HCT116 (cell line): ENCODE results near the gene TBCD. TPM values are rescaled to one million over a fixed set of nuclear protein-coding genes. Genes with fewer than 3 reads are reported as not detected.

Experiments
- ATAC-seq: fragments of 200-7000 bp; cut with Tn5 transposase; 2 replicates; pipeline ENCODE4 v1.9.1; 2020; ENCODE audit warnings: mild to moderate bottlenecking, moderate library complexity
- BruUV-seq: library from RNA; stranded (reverse); fragments of 400-500 nt; replicated peaks from 2 replicates; lab custom pipeline; 2021; lab: Mats Ljungman, UMichigan
- CTCF ChIA-PET: fragments of 300-600 bp; sonication (Branson Sonifier 250); formaldehyde crosslinking; loops from one replicate; lab custom pipeline; 2021; ENCODE audit warnings: antibody characterized with exemption; lab: Charles Lee
- POLR2A ChIA-PET: fragments of 300-600, 350-600 bp; sonication (Branson Sonifier 250); formaldehyde crosslinking; loops from one replicate; lab custom pipeline; 2021; ENCODE audit warnings: antibody characterized with exemption; lab: Charles Lee
- RAD21 ChIA-PET, 2 experiments: fragments of 300-600 bp; sonication (Branson Sonifier 250); formaldehyde crosslinking; loops; one replicate each; lab custom pipeline; 2023; ENCODE audit warnings: low total read pairs in 2 of 2; ENCODE audit not compliant: uncharacterized antibody in 2 of 2, unreplicated experiment in 2 of 2, low non-redundant PET in 1 of 2; lab: Charles Lee
- DNase-seq: peaks from one replicate; pipeline ENCODE4 v3.0.0-alpha.2; 2010; ENCODE audit warnings: low read depth, low spot score
- H2AFZ ChIP-seq: fragments of 200-600 bp; shearing (Covaris generic), sonication (generic); 2 replicates; pipeline ENCODE4 v1.6.1; 2017; ENCODE audit warnings: low read depth, mixed run types, mixed read lengths, antibody characterized with exemption, low read length; ENCODE audit not compliant: poor library complexity, severe bottlenecking
- H3K27ac ChIP-seq: 2 replicates; pipeline ENCODE4 v1.5.1; 2012; ENCODE audit warnings: low read depth, low read length
- H3K27me3 ChIP-seq: fragments of 200-600 bp; sonication (generic); 2 replicates; pipeline ENCODE4 v1.6.1; 2016; ENCODE audit warnings: mixed run types, low read length, mixed read lengths; ENCODE audit not compliant: insufficient read depth
- H3K36me3 ChIP-seq, 2 experiments: fragments of 200-500 bp in 1 of 2; fragments of 200-600 bp in 1 of 2; sonication (Bioruptor generic) in 1 of 2; sonication (generic) in 1 of 2; 2 replicates each; pipeline versions ENCODE4 v1.5.1 to v1.6.1; 2014 to 2016; ENCODE audit warnings: low read length in 2 of 2, inconsistent platforms in 1 of 2, mixed read lengths in 1 of 2, mixed run types in 1 of 2; ENCODE audit not compliant: insufficient read depth in 2 of 2, control insufficient read depth in 1 of 2
- H3K4me1 ChIP-seq, 2 experiments: fragments of 200-600 bp in 1 of 2; sonication (generic) in 1 of 2; 2 replicates each; pipeline versions ENCODE4 v1.5.1 to v1.6.1; 2012 to 2017; ENCODE audit warnings: low read length in 2 of 2, inconsistent platforms in 1 of 2, mild to moderate bottlenecking in 1 of 2, mixed read lengths in 1 of 2, mixed run types in 1 of 2, moderate library complexity in 1 of 2; ENCODE audit not compliant: insufficient read depth in 2 of 2, control insufficient read depth in 1 of 2
- H3K4me2 ChIP-seq: fragments of 200-600 bp; sonication (generic); 2 replicates; pipeline ENCODE4 v1.6.1; 2017; ENCODE audit warnings: mixed run types, low read length, mixed read lengths
- H3K4me3 ChIP-seq, 2 experiments: fragments of 200-600 bp in 1 of 2; sonication (generic) in 1 of 2; replicated peaks in 1 of 2; 2 replicates each; pipeline ENCODE4 v1.5.1; 2011 to 2016; ENCODE audit warnings: low read length in 2 of 2, control low read depth in 1 of 2, low read depth in 1 of 2, mild to moderate bottlenecking in 1 of 2, mixed read lengths in 1 of 2, mixed run types in 1 of 2
- H3K79me2 ChIP-seq: fragments of 200-600 bp; sonication (generic); 2 replicates; pipeline ENCODE4 v1.6.1; 2017; ENCODE audit warnings: mild to moderate bottlenecking, mixed run types, low read length, moderate library complexity, mixed read lengths; ENCODE audit not compliant: insufficient read depth
- H3K9ac ChIP-seq: fragments of 200-600 bp; sonication (generic); 2 replicates; pipeline ENCODE4 v1.6.1; 2016; ENCODE audit warnings: low read length, mixed read lengths
- H3K9me2 ChIP-seq: fragments of 200-600 bp; sonication (generic), shearing (Covaris generic); 2 replicates; pipeline ENCODE4 v1.6.1; 2017; ENCODE audit warnings: mixed run types, mild to moderate bottlenecking, moderate library complexity; ENCODE audit not compliant: insufficient read depth
- H3K9me3 ChIP-seq, 2 experiments: fragments of 200-500 bp in 1 of 2; fragments of 200-600 bp in 1 of 2; sonication (Bioruptor generic) in 1 of 2; sonication (generic) in 1 of 2; 2 replicates each; pipeline ENCODE4 v1.6.1; 2014 to 2017; ENCODE audit warnings: low read length in 2 of 2, mixed read lengths in 2 of 2, inconsistent platforms in 1 of 2, low read depth in 1 of 2, mild to moderate bottlenecking in 1 of 2, mixed run types in 1 of 2, moderate library complexity in 1 of 2; ENCODE audit not compliant: control insufficient read depth in 1 of 2, insufficient read depth in 1 of 2
- H4K20me1 ChIP-seq: fragments of 200-600 bp; sonication (generic), shearing (Covaris generic); 2 replicates; pipeline ENCODE4 v1.6.1; 2017; ENCODE audit warnings: mixed run types, mild to moderate bottlenecking, moderate library complexity; ENCODE audit not compliant: insufficient read depth
- CBX3 ChIP-seq: IDR thresholded peaks from 2 replicates; pipeline ENCODE4 v1.6.1; 2012; ENCODE audit warnings: low read depth
- CEBPB ChIP-seq: IDR thresholded peaks from 2 replicates; pipeline ENCODE4 v1.6.1; 2012; ENCODE audit warnings: low read depth
- EGR1 ChIP-seq: IDR thresholded peaks from 2 replicates; pipeline ENCODE4 v1.6.1; 2012; ENCODE audit warnings: low read depth
- EZH2 ChIP-seq: fragments of 200-600 bp; sonication (generic); IDR thresholded peaks from 2 replicates; pipeline ENCODE4 v1.6.1; 2017; ENCODE audit warnings: antibody characterized with exemption, mixed run types
- EZH2phosphoT487 ChIP-seq: fragments of 200-600 bp; IDR thresholded peaks from 2 replicates; pipeline ENCODE4 v1.6.1; 2018; ENCODE audit warnings: antibody characterized with exemption, borderline replicate concordance
- FOSL1 ChIP-seq: IDR thresholded peaks from 2 replicates; pipeline ENCODE4 v1.6.1; 2012; ENCODE audit warnings: low read depth
- JUND ChIP-seq: IDR thresholded peaks from 2 replicates; pipeline ENCODE4 v1.6.1; 2012
- POLR2A ChIP-seq: IDR thresholded peaks from 2 replicates; pipeline ENCODE4 v1.7.0; 2011; ENCODE audit warnings: borderline replicate concordance; ENCODE audit not compliant: insufficient read depth, insufficient read length; ENCODE audit errors: extremely low read depth
- POLR2AphosphoS5 ChIP-seq: IDR thresholded peaks from 2 replicates; pipeline ENCODE4 v1.6.1; 2011; ENCODE audit warnings: mild to moderate bottlenecking, low read depth, low read length, moderate library complexity
- SIN3A ChIP-seq: IDR thresholded peaks from 2 replicates; pipeline ENCODE4 v1.6.1; 2012; ENCODE audit warnings: low read depth
- SRF ChIP-seq: IDR thresholded peaks from 2 replicates; pipeline ENCODE4 v1.6.1; 2012; ENCODE audit warnings: low read depth
- YY1 ChIP-seq: IDR thresholded peaks from 2 replicates; pipeline ENCODE4 v1.6.1; 2011; ENCODE audit warnings: low read length, low read depth, moderate library complexity, mild to moderate bottlenecking; ENCODE audit not compliant: insufficient replicate concordance; ENCODE audit errors: extremely low read depth
- ZBTB33 ChIP-seq: IDR thresholded peaks from 2 replicates; pipeline ENCODE4 v1.6.1; 2011; ENCODE audit warnings: mild to moderate bottlenecking, low read length, moderate library complexity; ENCODE audit not compliant: insufficient replicate concordance; ENCODE audit errors: extremely low read depth
- ZFX ChIP-seq: fragments of 450-650 bp; IDR thresholded peaks from 2 replicates; pipeline ENCODE4 v1.6.1; 2017
- intact Hi-C: fragments of 100-400 bp; cut with micrococcal nuclease; formaldehyde crosslinking; loops from 2 replicates; pipeline ENCODE4 v1.10.0; 2022
- total RNA-seq: library from RNA; stranded (reverse); gene quantifications from one replicate; pipeline ENCODE4 v1.2.1, GENCODE V29; 2021; ENCODE audit not compliant: unreplicated experiment
- TF ChIP-seq, protein P1 (sequence below): IDR thresholded peaks from 2 replicates; pipeline ENCODE4 v1.6.1; 2012
- TF ChIP-seq, protein P2 (sequence below), 3 experiments: fragments of 200-600 bp in 1 of 3; sonication (generic) in 1 of 3; IDR thresholded peaks in 2 of 3; conservative IDR thresholded peaks in 1 of 3; 2 replicates each; pipeline ENCODE4 v1.5.1; 2012 to 2017; ENCODE audit warnings: low read depth in 2 of 3, low read length in 2 of 3, antibody characterized with exemption in 1 of 3, borderline replicate concordance in 1 of 3, control low read depth in 1 of 3, mild to moderate bottlenecking in 1 of 3, mixed read lengths in 1 of 3, mixed run types in 1 of 3, moderate library complexity in 1 of 3; ENCODE audit not compliant: insufficient read depth in 1 of 3

TBCD gene
- total RNA-seq, 1 experiment from 2014 or later = 152 TPM

GRCh38 chr17:82805823-82806222 lies 54.0 kb downstream of the TBCD start:
- Histone ChIP-seq H2AFZ (no peak overlapping the region), H3K9me3 (no peaks in the 10 kb centered on the region), H3K4me1 (no peaks in the 10 kb centered on the region), H3K9me2 (no peaks in the 10 kb centered on the region), H3K79me2 (peaks cover 27% of the 10 kb centered on the region), H3K9ac (no peak overlapping the region), H3K27me3 (no peaks in the 10 kb centered on the region), H3K4me3 (no peak overlapping the region), H3K36me3 (peaks cover 0 to 13% of the 10 kb centered on the region in 2 experiments; a peak in 1 of 4 replicates), H3K27ac (no peak overlapping the region), H3K4me2 (no peak overlapping the region), H4K20me1 (0 out of 2 replicates have a peak, but pooled peaks cover 4% of the 10 kb centered on the region)
- ChIA-PET POLR2A (no interaction called here), RAD21 (no interaction called here), CTCF (no interaction called here)
- ATAC-seq = no peak
- no TSS peak for BruUV-seq
- no peak for TF ChIP-seq EZH2
- TF ChIP-seq ZFX = no peak
- no peak for TF ChIP-seq EGR1
- TF ChIP-seq JUND = no peak
- no peak for TF ChIP-seq ZBTB33
- no peak for TF ChIP-seq SIN3A
- TF ChIP-seq SRF = no peak
- no peak for TF ChIP-seq CEBPB
- TF ChIP-seq FOSL1 = no peak
- TF ChIP-seq, protein P1, sequence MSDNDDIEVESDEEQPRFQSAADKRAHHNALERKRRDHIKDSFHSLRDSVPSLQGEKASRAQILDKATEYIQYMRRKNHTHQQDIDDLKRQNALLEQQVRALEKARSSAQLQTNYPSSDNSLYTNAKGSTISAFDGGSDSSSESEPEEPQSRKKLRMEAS = no peak
- no peak for TF ChIP-seq CBX3
- TF ChIP-seq POLR2AphosphoS5 = no peak
- no peak for TF ChIP-seq YY1
- TF ChIP-seq, protein P2, sequence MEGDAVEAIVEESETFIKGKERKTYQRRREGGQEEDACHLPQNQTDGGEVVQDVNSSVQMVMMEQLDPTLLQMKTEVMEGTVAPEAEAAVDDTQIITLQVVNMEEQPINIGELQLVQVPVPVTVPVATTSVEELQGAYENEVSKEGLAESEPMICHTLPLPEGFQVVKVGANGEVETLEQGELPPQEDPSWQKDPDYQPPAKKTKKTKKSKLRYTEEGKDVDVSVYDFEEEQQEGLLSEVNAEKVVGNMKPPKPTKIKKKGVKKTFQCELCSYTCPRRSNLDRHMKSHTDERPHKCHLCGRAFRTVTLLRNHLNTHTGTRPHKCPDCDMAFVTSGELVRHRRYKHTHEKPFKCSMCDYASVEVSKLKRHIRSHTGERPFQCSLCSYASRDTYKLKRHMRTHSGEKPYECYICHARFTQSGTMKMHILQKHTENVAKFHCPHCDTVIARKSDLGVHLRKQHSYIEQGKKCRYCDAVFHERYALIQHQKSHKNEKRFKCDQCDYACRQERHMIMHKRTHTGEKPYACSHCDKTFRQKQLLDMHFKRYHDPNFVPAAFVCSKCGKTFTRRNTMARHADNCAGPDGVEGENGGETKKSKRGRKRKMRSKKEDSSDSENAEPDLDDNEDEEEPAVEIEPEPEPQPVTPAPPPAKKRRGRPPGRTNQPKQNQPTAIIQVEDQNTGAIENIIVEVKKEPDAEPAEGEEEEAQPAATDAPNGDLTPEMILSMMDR (IDR thresholded peaks at IDR 0.05 in 2 of 3, conservative IDR thresholded peaks at IDR 0.05 in 1 of 3; ENCODE audit: borderline replicate concordance in 1 of 3, insufficient read depth in 1 of 3, low read depth in 2 of 3, low read length in 2 of 3) = no peak
- TF ChIP-seq POLR2A = no peak
- no peak for TF ChIP-seq EZH2phosphoT487
- no peak for DNase-seq
- intact Hi-C loops = no loop called here
